H1 (cell line): ENCODE results near the gene ASCC1.

Experiments used
- BRCA1 ChIP-seq: IDR thresholded peaks from 2 replicates; pipeline ENCODE4 v1.6.1; 2012; ENCODE audit warnings: low read depth, low read length, improper control_type of control experiment
- CEBPB ChIP-seq: IDR thresholded peaks from 2 replicates; pipeline ENCODE4 v1.6.1; 2012; ENCODE audit warnings: low read depth, low read length
- MAFK ChIP-seq: IDR thresholded peaks from 2 replicates; pipeline ENCODE4 v1.6.1; 2012; ENCODE audit warnings: low read depth, mild to moderate bottlenecking, improper control_type of control experiment, low read length
- PHF8 ChIP-seq: fragments of 200-600 bp; sonication (generic); conservative IDR thresholded peaks from 2 replicates; pipeline ENCODE4 v1.7.1; 2012; ENCODE audit warnings: low read depth, mild to moderate bottlenecking, inconsistent platforms, low read length, moderate library complexity
- POLR2A ChIP-seq, 2 experiments: IDR thresholded peaks; 1 replicate in 1 of 2; 2 replicates in 1 of 2; pipeline ENCODE4 v1.6.1; 2011; ENCODE audit warnings: low read depth in 2 of 2, low read length in 2 of 2, mild to moderate bottlenecking in 2 of 2; ENCODE audit errors: control extremely low read depth in 1 of 2
- TF ChIP-seq, protein P1 (sequence below), 3 experiments: IDR thresholded peaks; 1 replicate in 2 of 3; 2 replicates in 1 of 3; pipeline versions ENCODE4 v1.5.1 to v1.6.1; 2011; ENCODE audit warnings: low read length in 3 of 3, mild to moderate bottlenecking in 3 of 3, inconsistent platforms in 2 of 3, low read depth in 1 of 3, moderate library complexity in 1 of 3; ENCODE audit not compliant: insufficient read depth in 1 of 3; ENCODE audit errors: control extremely low read depth in 1 of 3
- TF ChIP-seq, protein P2 (sequence below): IDR thresholded peaks from 2 replicates; pipeline ENCODE4 v1.6.1; 2012; ENCODE audit warnings: low read length, inconsistent platforms
- TF ChIP-seq, protein P3 (sequence below): IDR thresholded peaks from 2 replicates; pipeline ENCODE4 v1.6.1; 2011; ENCODE audit warnings: low read depth, mild to moderate bottlenecking, low read length; ENCODE audit not compliant: insufficient read depth

DNA sequence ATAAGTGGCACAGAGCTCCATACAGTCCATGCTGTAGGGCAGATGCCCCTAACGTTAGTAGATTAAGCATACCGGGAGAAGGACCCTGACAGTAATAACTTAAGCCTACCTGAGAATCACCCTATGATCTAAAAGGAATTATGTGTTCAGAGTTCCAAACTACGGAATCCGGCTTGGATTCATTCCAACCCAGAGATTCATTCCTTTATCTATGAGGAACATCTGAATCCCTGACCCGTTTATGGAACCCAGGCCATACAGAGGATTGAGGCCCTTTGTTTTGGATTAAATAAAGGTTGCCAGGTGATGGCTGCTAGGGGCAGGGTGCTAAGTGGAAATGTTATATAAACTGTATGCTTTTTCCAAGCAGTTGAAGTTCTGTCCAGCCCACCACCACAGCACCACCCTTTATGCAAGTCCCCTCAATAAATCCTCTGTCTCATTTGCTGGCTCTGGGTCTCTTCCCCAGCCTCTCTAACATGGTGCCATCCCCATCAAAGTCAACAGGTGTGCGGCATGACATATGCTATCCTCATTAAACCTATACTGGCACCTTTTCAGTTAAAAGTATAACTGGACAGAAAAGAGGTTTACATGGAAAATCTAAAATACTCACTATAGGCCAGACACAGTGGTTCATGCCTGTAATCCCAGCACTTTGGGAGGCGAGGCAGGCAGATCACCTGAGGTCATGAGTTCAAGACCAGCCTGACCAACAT, 9.4 kb downstream of the ASCC1 start:
- TF ChIP-seq, protein P1, sequence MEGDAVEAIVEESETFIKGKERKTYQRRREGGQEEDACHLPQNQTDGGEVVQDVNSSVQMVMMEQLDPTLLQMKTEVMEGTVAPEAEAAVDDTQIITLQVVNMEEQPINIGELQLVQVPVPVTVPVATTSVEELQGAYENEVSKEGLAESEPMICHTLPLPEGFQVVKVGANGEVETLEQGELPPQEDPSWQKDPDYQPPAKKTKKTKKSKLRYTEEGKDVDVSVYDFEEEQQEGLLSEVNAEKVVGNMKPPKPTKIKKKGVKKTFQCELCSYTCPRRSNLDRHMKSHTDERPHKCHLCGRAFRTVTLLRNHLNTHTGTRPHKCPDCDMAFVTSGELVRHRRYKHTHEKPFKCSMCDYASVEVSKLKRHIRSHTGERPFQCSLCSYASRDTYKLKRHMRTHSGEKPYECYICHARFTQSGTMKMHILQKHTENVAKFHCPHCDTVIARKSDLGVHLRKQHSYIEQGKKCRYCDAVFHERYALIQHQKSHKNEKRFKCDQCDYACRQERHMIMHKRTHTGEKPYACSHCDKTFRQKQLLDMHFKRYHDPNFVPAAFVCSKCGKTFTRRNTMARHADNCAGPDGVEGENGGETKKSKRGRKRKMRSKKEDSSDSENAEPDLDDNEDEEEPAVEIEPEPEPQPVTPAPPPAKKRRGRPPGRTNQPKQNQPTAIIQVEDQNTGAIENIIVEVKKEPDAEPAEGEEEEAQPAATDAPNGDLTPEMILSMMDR (IDR thresholded peaks at IDR 0.05; ENCODE audit: control extremely low read depth in 1 of 3, insufficient read depth in 1 of 3, low read depth in 1 of 3, low read length in 3 of 3) = no peak
- TF ChIP-seq POLR2A (IDR thresholded peaks at IDR 0.05; ENCODE audit: control extremely low read depth in 1 of 2, low read depth in 2 of 2, low read length in 2 of 2) = no peak
- TF ChIP-seq, protein P2, sequence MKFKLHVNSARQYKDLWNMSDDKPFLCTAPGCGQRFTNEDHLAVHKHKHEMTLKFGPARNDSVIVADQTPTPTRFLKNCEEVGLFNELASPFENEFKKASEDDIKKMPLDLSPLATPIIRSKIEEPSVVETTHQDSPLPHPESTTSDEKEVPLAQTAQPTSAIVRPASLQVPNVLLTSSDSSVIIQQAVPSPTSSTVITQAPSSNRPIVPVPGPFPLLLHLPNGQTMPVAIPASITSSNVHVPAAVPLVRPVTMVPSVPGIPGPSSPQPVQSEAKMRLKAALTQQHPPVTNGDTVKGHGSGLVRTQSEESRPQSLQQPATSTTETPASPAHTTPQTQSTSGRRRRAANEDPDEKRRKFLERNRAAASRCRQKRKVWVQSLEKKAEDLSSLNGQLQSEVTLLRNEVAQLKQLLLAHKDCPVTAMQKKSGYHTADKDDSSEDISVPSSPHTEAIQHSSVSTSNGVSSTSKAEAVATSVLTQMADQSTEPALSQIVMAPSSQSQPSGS = no peak
- no peak for TF ChIP-seq MAFK
- TF ChIP-seq CEBPB = no peak
- TF ChIP-seq, protein P3, sequence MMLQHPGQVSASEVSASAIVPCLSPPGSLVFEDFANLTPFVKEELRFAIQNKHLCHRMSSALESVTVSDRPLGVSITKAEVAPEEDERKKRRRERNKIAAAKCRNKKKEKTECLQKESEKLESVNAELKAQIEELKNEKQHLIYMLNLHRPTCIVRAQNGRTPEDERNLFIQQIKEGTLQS = no peak
- no peak for TF ChIP-seq BRCA1
- TF ChIP-seq PHF8 = no peak
